Middle frontal gyrus (tissue), 1 donor: ENCODE results near the gene TP73.

ENCODE experiments used
- DNase-seq: peaks from one replicate; pipeline ENCODE4 v3.0.0-alpha.2; 2015; ENCODE audit warnings: low spot score; ENCODE audit errors: extremely low spot score

Gene TP73

DNA sequence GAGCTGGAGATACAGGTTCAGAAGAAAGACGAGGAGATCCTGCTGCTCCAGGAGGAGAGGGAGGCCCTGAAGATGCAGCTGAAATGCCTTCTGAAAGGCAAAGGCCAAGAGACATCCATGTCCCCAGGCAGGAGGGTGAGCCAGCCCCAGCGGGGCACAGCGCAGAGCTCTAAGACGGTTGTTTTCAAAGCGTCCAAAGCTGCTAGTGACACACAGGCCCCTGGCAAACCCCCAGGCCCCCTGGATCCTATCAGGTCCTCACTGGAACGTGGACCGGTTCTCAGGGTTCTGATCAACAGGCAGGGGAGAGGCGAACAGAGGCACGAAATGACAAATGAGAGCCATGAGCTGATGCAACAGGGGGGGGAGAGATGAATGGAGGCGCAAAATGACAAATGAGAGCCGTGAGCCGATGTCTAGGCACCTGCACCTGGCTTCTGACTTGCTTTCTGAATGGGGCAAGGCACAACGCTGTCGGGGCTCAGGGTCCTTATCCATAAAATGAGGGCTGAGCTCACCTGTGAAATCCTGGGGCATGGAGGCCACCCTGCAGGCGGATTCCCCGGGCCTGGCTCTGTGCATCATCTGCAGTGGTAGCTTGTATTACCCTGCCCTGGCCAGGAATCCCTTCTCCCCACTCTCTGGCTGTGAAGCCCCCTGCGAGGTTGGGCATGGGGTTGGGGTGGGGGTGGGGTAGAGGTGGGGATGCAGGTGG lies 109.1 kb downstream of the TP73 start:
- no peak for DNase-seq

DNA sequence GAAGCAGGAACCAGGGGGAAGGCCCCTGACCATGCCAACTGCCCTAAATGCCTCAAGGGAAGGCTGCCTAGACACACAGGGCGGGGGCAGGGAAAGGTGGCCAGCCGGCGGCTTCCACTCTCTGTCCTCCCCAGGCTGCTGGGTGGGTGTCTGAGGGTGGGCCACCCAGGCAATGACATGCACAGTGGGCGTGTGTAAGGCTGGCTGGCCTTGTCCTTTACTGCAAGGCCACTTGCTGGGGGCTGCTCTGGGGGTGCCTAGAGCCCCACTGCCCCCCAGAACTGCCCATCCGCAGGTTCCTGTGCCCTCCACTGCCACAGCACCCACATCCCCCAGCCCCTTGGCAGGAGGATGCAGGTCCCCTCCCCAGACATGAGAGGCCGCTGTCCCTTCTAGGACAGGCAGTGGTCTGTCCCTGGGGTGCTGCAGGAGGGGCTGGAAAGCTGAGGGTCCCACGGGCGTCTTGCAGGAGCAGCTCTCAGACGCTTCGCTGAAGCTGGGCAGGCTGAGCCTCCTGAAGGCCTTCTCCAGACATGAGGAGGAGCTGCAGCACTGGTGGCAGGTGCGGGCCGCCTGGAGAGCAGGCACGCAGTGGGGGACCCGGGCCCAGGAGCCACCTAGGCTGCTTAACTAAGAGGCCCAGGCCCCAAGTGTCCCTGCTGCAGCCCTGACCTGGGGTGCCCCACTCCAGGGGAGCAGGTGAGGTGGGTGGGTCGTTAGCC lies 110.0 kb downstream of the TP73 start:
- DNase-seq, result no peak

DNA sequence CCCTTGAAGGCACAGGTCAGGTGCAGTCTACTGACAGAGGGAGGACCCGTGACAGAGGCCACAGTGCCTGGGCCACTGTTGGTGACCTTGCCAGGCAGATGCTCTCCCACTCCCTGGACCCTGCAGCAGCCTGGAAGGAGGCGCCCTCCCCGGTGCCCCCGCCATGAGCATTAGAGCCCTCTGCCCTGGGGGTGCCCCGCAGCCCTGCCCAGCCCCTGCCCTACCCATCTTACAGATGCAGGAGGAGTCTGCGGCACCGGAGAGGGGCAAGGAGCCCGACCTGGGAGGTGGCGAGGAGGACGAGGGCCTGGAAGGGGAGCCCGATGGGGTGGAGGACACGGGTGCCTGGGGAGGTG lies 110.5 kb downstream of the TP73 start:
- DNase-seq, result no peak

DNA sequence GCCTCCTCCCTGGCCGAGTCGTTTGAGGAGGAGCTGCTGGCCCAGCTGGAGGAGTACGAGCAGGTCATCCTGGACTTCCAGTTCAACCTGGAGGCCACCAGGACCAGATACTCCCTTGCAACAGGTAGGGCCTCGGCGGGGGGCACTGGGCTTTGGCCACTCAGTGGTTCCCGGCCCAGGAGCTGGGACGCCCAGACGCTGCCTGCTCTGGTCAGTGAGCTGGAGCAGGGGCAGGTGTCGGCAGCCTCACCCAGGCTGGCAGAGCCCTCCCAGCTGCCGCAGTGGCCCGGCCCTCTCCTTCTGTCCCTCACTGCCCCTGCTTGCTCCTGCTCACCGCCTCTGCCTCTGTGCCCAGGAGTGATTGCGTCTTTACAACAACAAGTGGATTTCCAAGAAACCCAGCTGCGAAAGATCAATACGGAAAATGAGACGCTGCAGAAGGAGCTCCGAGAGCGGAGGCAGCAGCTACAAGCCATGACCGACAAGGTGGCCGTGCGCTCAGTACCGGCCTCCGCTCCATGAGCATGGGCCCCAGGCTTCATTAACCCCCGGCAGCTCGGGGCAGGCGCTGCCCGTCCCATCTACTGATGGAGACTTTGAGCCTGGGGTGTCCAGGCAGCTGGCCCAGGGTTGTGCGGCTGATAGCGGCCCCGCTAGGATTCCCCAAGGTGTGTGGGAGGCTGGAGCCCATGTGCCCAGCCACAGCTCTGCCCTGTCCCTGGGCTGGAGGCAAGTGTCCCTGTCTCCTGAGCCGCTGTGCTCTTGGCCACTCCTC lies 111.2 kb downstream of the TP73 start:
- DNase-seq, result no peak

DNA sequence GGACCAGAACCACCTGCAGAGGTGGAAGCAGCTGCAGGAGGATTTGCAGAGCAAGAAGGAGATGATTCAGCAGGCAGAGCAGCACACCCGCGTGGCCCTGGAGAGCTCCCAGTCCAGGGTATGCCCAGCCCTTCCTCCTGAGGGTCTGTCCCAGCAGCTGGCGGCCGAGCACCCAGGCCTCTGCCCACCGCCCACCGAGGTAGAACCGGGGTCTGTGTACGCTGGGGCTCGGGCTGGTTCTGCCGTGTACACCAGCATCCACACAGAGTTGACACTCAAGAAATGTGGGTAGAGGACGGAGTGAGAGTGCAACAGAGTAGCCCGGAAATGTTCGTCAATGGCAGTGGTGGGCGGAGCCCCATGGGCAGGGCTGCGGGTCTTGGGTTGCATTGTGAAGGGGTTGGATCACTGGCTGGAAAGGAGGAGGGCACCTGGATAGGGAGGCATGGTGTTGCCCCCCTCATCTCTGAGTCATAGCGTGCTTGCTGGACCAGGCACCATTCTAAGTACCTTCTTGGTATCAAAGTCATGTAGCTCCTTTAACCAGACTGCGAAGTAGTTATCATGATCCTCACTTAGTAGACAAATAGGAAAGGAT lies 115.1 kb downstream of the TP73 start:
- DNase-seq, result no peak

DNA sequence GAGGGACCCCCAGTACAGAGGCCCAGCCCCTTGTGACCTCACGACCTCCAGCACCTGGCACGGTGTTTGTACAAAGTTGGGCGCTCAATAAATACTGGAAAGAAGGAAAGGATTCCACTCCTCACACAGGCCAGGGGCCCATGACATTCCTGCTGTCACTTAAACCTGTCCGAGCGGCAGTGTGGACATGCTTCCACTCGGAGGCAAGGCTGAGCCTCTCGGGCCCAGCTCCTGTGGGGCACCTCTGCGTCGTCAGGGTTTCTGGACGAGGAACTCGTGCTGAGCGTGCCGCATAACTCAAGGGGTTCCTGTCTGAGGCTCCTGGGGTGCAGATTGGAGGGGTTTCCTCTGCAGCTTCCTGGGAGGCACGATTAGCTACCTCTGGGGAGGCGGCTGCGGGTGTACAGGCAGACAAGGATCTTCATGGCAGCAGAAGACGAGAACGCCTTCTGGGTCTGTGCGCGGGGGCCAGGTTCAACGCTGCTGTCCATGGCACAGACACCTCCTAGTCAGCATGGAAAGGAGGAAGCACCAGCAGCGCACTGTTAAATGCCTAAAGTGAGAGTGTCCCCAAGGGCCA lies 116.6 kb downstream of the TP73 start:
- no peak for DNase-seq

DNA sequence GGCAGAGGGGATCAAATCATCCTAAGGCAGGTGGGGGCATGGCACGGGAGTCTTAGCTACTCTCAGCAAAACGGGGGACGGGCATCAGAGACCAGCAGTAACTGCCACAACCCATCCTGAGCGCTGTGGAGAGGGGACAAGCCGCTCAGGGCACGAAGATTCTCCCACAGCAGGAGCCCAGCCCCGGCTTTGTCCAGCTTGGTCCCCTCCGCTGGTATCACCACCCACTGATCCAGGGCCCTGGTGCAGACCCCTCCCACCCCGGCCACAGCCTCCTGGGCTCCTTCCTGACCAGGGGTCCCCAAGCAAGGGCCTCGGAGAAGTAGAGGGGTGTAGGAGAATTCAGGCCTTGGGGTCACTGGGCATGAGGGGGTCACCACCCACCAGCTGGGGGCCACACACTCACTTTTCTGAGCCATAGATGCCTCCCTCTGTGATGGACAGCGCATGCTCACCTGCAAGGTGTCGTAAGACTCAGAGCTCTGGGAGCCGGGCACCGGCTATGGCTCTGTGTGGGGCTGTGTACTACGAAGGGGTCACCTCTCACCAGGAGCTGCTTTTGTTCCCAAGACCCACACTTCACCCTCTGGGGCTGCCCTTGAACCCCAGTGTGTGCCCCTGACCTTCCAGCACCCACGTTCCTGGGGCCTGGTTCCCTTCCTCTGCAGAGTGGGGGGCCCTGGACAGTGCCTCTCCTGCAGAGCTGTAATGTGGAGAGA lies 117.9 kb downstream of the TP73 start:
- DNase-seq, result no peak

DNA sequence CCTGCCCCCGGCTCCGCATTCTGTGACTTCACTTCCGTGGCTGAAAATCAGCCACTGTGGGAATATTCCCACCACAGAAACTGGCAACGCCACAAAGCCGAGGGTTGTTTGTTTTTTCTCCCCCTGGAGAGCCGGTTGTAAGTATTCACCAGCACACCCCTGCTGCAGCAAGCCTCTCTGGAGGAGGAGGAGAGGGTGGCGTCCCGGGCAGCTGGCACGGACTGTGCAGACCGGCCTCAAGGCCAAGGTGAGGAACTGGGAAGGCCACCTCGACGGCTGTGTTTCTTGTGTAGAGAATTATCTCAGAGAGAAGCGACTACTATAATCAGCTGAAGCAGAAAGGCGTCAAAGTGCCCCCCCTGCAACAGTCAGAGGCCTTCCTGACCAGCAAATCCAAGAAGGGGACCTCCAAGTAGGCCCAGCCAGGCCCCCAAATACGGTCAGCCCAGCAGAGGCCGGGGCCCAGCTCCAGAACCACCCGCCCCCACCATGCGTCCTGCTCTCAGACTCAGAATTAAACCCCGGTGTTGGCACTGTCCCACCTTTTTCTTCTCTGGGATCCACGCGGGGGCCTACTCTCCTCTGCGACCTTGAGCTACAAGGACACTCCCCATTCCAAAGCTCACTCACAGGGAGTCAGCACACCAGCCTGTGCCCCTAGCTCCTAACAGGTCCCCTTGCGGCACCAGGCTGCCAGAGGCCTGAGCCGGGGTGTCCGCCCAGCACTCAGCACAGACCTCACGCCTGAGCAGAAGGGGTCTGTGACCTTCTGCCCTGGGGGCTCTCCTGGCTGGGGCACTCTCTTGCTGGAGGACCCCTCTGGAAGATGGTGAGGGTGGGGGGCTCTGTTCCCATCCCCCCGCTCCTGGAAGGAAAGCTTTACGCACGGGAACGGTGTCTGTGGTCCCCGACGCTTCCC lies 119.1 kb downstream of the TP73 start:
- no peak for DNase-seq

DNA sequence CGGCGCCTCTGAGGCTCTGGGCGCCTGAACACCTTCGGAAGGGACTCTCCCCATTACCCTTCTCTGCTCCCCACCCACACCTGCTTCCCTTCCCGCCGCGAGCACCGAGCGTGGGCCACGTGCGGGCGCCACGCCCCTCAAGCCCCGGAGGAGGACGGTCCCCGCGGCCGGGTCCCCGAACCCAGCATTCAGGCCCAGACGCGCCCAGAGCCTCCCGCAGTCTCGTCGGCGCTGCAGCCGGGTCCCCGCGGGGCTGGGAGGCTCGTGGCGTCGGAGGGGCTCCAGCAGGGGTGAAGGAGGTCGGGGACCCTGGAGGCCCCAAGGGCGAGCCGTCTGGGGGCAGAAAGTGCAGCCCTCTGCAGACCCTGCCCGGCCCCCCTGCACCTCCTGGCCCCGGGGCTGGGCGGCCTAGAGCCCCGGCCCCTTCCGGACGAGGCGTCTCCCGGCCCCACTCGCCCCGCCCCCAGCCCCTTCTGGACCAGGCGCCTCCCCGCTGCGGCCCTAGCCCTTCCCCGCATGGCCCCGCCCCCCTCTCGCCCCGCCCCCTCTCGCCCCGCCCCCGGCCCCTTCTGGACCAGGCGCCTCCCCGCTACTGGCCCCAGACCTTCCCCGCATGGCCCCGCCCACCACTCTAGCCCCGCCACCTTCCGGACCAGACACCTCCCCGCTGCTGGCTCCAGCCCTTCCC lies 119.9 kb downstream of the TP73 start:
- DNase-seq, result no peak

DNA sequence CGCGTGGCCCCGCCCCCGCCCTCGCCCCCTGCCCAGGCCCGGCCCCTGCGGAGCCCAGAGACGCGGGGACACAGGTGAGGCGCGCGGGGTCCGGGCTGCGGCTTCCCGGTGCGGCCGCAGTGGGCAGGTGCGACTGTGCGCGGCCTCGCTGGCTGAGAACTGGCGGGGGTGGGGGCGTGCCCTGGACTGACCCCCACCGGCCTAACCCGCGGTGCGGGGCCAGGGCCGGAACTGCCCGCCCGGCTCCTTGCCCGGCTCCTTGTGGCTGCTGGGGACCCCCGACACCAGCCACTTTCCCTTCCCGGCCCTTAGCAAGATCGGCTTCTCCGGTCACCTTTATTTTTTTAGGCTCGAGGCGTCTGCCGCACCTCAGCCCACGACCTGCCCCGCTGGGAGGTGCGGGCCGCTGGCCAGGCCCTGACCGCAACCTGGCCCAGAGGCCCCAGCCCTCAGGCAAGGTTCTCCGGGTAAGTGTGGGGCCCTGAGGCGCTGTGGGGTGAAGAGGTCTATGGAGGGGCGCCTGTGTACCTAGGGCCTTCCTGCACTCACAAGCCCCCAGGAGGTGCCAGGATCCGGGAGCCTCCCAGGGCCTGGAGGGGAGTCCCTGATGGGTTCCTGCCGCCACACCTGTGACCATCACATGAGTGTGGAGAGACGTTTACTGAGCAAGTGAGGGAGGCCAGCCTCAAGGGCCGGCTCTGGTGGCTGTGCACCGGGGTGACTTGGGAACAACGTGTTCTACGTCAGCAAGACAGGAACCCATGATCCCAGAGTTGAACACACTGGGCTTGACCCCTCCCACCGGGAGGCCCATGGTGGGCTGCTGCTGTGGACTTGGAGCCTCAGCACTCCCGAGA lies 120.6 kb downstream of the TP73 start, which contains the start of gene SMIM1:
Gene SMIM1, plus strand, starts transcription at position 35 of the 857 bp plus-strand sequence. CDS start 2,625 bp downstream, outside the sequence.
- DNase-seq, result no peak

DNA sequence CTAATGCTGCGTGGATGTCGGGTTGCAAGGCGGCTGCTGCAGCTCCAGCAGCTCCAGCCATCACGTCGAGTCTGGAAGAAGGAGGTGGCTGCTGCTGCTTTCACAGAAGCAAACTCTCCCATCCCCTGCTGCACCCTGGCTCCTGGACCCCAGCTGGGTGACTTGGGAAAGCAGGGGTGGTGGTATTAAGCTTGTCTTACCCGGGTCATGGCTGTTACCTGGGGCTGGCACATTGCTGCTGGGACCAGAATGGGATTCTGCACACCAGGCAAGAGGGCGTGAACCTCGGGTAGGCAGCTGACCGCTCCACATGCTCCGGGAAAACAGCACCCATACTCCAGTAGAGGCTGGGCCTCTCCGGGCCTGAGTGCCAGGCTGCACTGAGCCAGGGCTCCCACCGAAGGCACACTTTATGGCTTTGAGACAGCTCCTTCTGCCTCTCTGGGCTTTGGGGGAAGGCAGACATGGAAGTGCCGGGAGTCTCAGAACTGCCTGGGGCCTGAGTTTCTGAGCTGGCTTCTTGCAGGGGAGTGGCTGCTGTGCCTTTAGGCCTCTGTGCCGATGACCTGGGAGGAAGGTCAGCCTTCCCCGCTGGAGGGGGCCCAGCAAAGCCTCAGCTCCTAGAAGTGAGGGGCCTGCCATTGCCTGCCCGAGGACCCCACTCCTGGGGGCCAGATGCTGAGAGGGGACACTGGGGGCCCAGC lies 121.4 kb downstream of the TP73 start:
- DNase-seq, result no peak

DNA sequence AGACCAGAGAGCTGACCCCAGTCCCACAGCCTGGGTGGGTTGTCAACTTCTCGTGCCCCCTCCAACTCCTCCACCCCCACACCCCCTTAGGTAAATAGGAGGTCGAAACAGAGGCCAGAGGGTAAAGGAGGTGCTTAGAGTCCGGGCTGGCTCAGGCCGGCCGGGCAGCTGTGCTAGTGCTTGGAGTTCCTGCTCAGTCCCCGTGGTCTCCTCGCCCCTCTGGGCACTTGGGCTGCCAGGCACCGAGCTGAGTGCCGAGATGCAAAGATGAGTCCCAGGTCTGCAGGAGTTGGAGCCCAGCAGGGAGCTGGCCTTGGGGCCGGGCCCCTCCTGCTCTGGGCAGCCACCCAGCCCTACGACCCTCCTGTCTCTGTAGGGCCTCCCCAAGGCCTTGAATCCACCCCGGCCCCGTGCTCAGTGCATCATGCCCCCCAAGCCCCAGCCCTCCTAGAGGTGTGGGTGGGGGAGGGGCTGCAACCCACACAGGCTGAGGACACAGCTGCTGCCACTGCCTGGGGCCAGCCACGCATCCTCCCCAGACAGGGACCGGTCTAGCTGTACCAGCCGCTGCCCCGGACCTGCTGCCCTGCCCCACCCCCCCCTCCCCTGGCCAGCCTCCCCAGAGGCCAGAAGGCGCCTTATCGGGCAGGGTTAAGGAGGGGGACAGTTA lies 122.1 kb downstream of the TP73 start:
- no peak for DNase-seq

DNA sequence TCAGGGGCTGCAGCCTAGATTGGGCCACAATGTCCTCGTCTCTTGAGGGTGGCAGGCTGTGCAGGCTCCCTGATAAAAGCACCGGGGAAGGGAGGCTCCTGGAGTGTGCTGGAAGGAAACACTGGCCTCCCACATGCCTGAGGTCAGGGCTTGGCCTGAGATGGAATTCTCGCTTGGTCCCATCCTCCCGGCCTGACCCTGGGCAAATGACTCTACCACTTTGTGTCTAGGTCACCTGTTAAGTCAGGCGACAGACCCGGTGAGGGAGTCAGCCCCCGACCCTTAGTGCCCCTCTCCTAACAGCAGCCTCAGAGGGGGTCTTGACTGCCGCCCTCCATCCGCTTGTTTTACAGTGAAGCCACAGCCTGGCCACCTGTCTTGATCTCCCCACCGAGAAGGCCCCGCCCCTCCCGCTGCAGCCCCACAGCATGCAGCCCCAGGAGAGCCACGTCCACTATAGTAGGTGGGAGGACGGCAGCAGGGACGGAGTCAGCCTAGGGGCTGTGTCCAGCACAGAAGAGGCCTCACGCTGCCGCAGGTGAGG lies 122.7 kb downstream of the TP73 start:
- no peak for DNase-seq

DNA sequence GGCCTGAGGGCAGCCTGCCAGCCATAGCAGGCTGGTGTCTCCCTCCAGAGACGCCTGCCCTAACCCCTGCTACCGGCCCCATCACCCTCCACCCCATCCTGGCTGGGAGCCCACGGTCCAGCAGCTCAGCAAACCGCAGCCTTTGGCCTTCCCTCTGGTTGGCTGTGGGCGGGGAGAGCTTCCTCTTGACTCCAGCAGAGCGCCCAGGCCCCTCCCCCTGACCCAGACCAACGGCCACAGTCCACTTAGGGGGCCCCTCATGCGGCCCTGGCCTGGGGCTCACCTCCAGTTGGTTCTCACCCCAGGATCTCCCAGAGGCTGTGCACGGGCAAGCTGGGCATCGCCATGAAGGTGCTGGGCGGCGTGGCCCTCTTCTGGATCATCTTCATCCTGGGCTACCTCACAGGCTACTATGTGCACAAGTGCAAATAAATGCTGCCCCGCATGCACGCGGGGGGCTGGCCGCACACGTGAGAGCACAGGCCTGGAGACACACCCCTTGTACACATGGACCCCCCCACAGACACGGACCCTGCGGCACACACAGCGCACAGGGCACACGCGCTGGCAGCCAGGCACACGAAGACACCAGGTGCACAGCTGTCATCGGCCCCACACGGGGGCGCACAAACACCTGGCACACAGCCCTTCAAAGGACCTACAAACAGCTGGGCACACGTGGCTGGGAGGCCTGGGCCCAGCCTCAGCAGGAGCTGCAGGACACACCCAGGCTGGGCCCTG lies 123.3 kb downstream of the TP73 start:
- DNase-seq, result no peak

DNA sequence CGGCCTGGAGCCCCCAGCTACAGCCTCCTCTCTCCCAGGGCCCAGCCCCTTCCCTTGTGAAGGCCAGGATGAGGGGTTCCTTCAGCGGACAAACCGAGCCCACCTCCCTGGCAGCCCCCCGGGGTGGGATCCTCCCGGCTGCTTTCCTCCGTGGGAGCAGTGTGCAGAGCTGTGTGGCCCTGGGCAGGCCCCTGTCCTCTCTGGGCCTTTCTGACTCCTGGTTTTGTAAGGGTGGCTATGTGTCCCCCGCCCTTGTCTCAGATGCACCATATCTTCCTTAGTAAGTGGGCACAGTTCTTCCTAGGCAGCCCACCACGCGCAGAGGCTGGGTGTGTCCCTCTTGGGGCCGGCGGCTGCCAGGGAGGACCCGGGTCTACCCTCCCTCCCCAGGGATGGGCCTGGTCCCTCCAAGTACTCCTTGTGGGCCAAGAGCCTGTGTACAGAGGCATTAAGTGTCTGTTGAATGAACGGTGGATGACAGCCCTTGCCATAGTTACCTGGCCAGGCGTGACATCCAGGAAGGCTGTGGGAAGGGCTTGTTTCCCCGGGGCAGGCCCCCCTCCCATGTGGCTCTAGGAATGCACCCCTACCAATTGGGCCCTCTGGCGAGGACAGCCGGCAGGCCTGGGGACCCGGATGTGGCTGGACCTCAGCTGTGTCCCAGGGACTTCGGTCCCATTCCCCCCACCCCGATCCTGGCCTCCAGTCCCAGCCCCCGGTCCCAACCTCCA lies 124.1 kb downstream of the TP73 start:
- no peak for DNase-seq
